ENCODE results near the gene PLIN5.
"Not testable (repeated sequence)": the region's sequence is repeated elsewhere in the genome, so short reads cannot be mapped to it uniquely, and the experiment has no call there.

PLIN5 gene

DNA sequence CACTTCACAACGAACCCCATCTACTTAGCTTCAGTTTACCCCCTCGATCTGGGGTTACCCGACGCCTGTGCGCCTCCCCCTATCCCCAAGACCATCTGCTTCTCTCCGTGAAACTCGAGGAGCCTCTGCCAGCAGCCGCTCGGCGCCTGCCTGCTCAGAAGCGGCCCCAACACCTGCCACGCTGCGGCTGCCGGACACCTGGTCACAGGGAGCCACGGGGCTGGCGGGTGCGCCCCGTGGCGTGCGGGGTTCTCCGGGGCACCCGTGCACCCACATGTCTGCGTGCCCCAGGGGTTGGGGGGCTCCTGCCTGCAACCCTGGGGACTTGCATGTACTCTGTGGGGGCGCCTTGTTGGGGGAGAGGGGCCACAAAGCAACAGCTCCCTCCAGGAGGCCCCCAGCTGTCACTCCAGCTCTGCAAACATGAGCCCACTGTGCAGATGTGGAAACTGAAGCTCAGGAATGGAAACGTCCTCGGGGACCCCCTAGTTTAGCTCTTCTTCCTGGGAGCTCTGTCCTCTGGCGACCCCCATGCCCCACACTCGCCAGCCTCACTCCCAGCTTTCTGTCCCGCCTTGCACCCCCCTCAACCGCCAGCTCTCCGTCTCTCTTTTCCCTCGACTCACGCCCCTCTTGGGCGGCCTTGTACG lies 31.5 kb upstream of the PLIN5 start:
- peak; percentile 16 for DNase-seq

DNA sequence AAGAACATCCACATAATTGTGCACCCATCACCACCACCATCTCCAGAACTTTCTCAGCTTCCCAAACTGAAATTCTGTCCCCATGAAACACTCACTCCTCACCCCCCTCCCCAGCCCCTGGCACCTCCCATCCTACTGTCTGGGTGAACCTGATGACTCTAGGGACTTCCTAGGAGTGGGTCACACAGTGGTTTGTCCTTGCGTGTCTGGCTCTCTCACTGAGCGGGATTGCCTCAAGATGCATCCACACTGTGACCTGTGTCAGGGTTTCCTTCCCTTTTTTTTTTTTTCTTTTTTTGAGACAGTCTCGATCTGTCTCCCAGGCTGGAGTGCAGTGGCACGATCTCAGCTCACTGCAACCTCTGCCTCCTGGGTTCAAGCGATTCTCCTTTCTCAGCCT lies 28.5 kb upstream of the PLIN5 start:
- DNase-seq, result not testable (repeated sequence)

DNA sequence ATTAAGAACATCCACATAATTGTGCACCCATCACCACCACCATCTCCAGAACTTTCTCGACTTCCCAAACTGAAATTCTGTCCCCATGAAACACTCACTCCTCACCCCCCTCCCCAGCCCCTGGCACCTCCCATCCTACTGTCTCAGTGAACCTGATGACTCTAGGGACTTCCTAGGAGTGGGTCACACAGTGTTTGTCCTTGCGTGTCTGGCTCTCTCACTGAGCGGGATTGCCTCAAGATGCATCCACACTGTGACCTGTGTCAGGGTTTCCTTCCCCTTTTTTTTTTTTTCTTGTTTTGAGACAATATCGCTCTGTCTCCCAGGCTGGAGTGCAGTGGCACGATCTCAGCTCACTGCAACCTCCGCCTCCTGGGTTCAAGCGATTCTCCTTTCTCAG lies 27.1 kb upstream of the PLIN5 start:
- not testable (repeated sequence) for DNase-seq

DNA sequence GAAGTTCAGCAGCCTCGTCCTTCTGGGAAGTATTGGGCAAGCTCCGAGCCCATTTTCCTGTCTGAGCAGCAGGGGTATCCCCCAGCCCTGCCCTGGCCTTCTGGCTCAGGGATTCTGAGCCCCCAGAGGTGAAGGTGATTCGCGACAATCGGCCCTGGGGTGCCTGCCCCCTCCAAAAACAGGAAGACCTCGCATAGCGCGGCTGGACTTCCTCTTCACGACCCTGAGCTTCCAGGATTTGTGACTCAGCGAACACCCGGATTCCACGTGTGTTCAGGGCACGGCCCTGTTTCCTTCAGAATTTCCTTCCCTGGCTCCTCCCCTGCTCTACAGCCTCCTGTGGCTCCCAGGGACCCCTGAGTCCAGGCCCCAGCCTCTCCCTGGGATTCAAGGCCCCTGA lies 24.5 kb upstream of the PLIN5 start, which contains the start of gene SEMA6B:
TSS of gene SEMA6B (minus strand) at position 116 of the 400 bp plus-strand sequence. CDS start 1,227 bp downstream, outside the sequence.
- DNase-seq, result no peak

DNA sequence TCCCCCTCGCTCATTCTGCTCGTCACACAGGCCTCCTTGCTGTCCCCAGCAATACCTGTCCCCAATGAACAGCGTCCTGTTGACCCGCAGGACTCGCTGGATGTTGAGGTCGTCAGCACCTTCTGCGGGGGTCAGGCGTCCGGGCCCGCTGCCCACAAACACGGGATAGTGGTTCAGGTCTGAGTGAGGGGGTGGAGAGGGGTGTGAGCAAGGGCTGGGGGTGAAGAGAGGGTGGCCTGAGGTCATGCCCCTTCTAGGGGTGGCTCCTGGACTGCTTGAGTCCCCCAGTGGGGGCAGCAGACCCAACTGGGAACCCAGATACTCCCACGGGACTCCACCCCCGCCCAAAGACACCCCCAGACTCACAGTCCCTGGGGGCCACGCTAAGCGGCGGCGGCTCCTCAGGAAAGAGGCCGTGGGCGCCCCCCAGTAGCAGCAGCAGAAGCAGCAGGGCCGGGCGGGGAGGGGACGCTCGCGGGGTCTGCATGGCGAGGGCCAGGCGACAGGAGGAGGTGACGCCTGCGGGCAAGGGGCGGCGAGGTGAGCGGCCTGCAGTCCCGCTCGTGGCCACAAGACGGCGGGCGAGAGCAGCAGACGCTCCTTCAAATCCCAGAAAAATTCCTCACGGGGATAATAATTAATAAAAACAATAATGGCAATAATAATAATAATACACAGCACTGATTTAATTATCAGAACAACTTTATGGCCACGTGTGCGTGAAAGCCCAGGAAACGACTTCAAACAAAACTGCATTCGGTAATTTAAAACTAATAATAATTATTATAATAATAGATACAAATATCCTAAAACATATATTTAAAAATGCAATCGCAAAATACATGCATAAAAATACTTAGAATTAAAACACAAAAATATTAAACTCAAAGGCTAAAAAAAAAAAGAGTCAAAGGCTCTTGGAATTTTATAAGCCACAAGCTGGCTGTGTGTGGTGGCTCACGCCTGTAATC lies 23.2 kb upstream of the PLIN5 start:
- DNase-seq, result no peak

DNA sequence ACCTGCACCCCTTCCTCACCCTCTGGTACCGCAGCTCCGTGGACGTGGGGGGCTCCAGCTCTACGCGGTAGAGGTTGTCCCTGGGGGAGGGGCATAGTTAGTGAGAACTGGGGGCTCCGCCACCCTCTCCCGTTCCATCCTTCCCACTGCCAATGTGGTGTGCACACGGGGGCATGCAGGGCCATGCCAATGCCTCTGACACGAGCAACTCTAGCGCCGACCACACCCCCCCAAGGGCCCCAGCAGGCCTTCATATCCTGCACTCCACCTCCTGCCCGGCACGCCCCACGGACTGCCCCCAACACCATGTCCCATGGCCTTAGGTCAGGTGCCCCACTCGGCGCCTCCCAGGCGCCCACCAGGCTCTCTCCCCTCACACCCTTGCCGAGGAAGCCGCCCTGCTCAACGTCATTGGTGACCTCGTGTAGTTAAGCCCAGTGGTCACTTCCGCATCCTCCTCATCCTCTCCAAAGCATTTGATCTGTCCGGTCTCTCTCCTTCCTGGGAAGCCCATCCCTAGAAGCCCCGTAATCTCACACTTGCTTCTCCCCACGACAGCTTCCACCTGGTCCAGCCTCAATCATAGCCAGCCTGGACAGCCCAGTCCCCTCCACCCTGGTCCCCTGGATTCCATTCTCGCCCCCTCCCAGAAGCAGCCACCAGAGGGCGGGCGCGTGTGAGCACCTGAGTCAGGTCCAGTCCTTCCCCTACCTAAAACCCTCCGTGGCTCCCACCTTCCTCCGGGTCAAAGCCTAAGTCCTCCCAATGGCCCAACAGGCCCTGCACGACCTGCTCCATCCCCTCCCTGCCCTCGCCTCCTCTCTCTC lies 22.3 kb upstream of the PLIN5 start:
- no peak for DNase-seq

DNA sequence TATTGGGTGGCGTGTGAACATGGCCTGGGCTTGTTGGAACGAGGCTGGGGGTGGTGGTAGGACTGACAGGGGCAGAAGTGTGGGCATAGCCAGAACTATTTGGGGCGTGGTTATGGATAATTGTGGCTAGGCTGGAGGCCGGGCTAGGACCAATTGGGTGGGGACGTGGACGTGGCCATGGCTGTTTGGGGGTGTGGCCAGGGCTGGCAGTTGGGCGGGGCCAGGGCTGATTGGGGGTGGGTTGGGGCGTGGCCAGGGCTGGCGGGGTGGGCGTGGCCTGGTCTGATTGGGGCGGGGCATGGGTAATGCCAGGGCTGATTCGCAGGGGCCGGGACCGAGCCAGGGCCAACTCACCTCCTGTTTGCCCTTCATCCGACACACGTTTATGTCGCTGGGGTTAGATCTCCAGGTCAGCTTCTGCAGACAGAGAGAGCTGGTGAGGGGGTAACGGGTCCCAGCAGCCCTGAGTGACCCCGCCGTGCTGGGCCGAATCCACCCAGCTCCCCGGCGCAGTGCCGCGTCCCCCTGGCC lies 21.6 kb upstream of the PLIN5 start:
- no peak for DNase-seq

DNA sequence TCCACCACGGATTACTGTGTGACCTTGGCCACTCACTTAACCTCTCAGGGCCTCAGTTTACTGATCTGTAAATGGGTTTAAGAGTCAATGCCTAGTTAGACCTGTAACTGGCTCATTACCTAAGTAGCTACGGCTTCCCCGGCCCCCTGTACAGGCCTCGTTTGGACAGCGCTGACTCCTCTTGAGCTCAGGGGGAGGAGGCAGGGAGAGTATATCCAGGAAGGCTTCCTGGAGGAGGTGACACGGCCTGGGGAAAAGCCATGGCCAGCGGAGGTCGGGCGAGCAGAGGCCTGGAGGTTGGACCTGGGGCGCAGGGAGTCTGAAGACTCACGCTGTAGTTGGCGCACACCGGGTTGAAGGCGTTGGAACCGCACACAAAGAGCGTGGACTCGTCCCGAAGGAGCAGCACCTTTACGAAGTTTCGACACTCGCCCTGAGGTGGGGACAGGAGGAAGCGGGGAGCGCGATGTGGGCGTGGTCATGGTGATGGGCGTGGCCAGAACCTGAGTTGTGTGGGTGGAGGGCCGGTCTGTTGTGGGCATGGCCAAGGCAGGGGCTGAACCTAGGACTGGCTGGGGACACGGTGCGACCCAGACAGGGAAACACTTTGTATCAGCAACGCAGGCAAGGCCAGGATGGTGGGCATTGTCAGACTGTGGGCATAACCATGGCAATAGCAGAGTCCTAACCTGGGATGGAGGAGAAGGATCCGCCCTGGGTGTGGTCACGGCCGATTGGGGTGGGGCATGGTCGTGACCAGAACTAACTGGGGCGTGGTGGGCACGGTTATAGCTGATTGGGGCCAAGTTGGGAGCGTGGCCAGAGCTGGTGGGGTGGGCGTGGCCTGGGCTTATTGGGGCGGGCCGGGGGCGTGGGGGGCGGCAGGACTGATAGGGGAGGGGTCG lies 20.9 kb upstream of the PLIN5 start:
- DNase-seq, result no peak

DNA sequence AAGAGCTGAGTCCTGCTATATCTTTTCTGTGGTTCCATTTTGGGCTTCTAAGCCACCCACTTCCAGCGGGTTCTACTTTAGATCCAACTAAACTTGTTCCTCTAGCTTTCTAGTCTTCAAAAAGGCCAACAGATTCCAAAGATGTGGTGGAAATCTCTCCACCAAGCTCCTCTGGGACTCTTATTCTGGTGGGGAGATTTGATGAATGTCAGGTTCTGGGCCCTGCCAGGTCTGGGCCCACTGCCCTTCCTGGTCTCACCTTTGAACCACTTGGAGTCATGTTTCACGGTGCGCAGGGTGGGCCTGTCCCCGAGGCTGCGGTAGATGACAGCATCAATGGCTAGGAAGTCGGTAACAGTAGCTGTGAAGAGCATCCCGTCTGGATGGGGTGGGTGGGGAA lies 19.7 kb upstream of the PLIN5 start:
- DNase-seq, result no peak

DNA sequence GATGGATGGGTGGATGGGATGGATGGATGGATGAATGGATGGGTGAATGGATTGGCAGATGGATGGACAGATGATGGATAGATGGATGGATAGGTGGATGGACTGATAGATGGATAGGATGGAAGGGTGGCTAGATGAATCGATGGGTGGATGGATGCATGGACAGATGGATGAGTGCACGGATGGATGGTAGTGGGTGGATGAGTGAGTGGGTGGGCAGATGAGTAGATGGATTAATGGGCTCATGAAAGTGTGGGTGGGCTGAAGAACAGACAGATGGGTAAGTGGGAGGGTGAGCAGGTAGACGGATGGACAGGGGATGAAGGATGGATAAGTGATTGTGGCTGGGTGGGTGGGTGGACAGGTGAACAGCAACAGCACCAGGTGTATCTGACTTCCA lies 18.8 kb upstream of the PLIN5 start:
- DNase-seq, result no peak

DNA sequence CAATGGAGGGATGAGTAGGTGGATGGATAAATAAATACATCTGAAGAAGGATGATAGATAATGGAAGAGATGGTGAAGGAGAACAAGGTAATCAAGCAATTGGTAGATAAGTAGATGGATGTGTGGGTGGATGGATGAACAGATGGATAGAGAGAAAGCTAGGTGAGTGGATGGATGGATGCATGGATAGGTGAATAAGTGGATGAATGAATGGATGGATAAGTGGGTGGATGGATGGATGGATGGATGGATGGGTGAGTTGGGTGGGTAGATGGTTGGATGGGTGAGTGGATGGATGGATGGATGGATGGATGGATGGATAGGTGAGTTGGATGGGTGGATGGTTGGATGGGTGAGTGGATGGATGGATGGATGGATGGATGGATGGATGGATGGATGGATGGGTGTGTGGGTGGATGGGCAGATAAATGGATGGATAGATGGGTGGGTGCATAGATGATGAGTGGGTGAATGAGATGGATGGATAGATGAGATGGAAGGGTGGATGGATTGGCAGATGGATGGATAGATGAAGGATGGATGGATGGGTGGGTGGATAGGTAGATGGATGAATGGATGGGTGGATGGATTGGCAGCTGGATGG lies 18.2 kb upstream of the PLIN5 start:
- no peak for DNase-seq

DNA sequence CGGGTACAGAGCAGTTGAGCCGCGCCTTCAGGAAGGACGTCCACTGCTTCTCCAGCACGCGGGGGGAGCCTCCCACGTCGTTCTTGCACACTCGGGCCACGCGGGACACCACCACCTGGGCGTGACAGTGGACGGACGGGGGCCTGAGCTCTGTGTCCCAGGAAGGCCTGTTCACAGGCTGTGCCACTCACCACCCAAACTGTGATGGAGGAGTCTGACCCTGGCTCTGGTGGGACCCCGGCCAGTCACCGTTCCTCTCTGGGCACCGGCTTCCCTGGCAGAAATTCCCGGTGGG lies 17.4 kb upstream of the PLIN5 start:
- DNase-seq, result no peak

DNA sequence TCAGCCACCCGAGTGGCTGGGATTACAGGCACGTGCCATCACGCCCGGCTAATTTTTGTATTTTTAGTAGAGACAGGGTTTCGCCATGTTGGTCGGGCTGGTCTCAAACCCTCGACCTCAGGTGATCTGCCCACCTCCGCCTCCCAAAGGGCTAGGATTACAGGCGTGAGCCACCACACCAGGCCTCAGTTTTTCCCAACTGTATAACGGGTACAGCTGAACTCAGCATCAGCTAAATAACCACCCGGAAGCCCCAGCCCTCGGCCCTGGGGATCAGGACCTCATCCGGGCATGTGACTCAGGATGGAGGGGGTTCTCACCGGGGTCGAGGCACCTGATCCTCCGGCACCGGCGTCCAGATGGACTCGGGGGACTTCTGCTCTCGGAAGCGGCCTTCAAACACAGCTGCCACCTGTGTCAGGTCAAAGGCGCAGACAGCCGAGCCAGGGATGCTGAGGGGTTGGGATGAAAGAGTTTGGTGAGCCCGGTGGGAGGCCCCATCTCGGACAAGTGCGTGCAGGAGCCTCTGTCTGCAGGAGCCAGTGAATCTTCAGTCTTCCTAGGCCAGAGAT lies 15.5 kb upstream of the PLIN5 start:
- DNase-seq, result no peak

DNA sequence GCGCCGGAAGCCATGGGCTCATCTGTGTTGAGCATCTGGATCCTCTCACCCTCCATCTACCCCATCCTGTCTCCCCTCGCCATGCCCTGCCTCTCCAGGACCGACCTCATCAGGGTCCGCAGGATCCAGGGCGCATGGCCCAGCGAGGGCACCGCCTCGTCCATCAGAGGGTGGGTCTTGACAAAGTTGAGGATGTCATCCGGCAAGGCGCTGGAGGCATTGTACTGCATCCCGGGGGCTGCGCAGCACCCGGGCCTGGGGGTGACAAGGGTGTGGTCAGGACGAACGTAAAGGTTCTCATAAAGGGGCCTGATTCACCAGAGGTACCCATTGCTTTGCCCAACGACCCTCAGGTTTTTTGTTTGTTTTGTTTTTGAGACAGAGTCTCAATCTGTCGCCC lies 15.0 kb upstream of the PLIN5 start:
- DNase-seq, result no peak

DNA sequence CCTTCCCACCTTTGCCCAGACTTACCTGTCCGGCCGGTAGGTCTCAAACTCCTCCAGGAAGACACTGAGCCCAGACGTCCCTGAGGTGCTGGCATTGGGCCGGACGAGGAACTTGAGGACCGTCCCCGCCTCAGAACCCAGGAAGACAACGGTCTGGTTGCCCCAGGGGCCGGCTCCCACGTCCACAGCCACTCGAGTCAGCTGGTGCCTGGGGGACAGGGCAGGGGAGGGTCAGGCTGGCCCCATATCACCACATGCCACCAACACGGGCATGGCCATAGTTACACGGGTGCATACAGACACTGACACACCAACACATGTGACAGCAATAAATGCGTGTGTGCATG lies 13.2 kb upstream of the PLIN5 start:
- no peak for DNase-seq

DNA sequence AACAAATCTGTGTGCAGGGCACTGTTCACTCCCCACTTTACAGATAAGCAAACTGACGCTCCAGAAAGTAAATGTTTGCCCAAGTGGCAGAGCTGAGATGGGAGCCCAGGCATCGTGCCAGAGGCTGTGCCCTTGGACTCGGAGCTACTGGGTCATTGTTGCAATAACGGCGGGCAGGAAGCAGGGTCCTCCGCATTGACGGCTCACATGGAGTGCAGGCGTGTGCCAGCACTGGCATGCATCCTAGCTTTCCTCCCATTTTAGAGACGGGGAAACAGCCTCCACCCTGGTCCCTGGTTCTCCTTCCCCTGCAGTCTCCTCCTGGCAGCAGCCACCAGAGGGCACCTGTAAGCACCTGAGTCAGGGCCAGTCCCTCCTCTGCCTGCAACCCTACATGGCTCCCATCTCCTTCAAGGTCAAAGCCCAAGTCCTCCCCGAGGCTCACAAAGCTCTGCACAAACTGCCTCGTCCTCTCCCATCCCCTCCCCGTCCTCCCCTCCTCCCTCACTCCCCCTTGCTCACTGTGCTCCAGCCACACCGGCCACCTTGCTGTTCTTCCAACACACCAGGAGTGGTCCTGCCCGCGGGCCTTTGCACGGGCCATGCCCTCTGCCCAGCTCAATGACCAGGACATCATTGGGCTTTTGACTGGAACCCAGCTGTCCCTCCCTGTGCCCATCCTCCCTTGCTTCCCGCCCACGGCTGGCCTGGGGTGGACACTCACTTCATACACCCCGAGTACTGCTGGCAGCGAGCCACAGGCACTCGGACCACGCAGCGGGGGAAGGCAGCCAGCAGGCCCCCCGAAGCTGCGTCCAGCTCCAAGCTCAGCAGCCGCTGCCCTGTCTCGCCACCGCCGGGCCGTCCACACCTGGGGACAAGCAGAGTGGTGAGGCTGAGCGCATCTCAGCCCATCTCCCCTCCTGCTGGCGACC lies 12.5 kb upstream of the PLIN5 start:
- DNase-seq, result no peak

DNA sequence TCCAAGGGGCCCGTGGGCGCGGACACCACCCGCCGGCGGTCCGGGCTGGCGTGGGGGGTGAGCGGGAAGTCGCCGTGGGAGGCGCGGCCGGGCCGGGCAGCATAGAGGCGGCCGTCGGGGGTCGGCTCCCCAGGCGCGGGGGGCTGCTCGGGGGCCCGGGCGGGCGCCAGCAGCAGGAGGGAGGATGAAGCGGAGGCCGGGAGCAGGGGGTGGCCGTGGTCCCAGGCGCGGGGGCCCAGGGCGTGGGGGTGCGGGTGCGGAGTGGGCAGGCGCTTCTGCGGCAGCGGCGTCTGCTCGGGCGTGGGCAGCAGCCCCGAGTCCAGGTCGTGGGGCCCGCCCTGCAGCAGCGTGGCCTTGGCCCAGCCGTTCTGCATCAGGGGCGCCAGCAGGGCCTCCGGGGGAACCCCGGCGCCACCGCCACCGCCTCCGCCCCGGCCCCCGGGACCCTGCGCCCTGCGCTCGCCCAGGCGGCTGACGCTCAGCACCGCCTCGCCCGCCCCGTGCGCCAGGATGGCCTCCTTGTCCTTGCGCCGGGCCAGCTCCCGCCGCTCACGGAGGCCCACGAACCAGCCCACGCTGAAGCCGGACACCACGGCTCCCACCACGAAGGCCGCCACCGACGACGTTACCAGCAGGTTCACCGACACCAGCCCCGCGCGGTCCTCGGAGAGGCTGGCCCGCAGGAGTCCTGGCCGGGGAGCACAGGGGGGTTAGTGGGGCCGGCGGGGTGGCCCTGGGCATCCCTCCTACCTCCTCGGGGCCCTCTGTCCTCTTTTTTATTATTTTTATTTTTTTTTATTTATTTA lies 9.0 kb upstream of the PLIN5 start:
- DNase-seq, result no peak

DNA sequence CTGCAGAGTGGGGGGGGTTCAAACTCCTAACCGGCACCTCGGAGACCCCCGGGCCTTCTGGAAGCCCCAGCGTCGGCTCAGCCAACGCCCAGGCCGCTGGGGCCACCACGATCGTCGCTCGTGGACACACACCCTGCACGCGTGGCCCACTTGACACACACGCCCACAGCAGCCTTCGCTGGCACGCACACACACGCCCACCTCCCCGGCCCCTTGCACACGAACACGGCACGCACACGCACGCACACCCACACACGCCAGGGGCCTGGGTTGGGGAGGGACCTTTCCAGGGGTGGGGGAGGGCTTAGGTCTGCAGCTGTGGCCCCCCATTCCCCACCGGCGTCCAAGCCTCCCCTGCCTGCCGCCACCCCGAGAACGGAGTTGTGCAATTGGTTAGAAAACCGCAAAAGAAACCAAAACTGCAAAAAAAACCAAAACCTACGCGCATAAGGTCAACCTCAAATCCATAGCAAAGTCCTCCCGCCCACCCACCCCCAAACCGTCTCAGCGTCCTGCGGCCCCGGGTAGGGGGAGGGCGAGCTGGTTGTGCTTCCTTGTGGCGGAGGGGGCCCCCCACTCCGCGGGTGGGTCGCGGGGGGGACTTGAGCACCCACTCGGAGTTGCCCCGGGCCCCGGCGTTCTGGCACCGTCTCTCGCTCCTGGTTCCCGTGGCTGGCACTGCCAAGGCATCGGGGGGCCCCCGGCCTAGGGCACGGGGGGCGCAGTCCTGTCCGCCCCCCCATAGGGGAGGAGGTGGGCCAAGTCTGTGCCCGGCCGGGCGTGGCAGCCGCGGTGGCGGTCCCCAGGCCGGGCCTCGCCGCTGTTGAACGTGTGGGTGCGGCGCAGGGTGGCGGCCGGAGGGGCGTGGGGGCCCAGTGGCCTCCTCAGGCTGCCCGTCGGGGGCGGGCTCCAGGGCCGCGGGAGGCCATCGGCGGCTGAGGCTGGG lies 8.1 kb upstream of the PLIN5 start:
- DNase-seq, result no peak
